Effector memory CD4-positive, alpha-beta T cell (primary cell): Measurements from ENCODE around the gene ZC3HAV1.
"Not testable (repeated sequence)": the region's sequence is repeated elsewhere in the genome, so short reads cannot be mapped to it uniquely, and the experiment has no call there.

Experiments
- DNase-seq, 3 donors: peaks; one replicate each; pipeline ENCODE4 v3.0.0-alpha.2; 2020
- H3K27ac ChIP-seq: 2 replicates; pipeline ENCODE4 v1.7.0; 2013; ENCODE audit warnings: mild to moderate bottlenecking, low read length, moderate library complexity; ENCODE audit not compliant: insufficient read depth, poor library complexity, severe bottlenecking
- H3K27me3 ChIP-seq: replicated peaks from 2 replicates; pipeline ENCODE4 v1.7.0; 2013; ENCODE audit warnings: mild to moderate bottlenecking, low read length; ENCODE audit not compliant: insufficient read depth, control insufficient read depth, poor library complexity, severe bottlenecking
- H3K36me3 ChIP-seq: 2 replicates; pipeline ENCODE4 v1.7.0; 2013; ENCODE audit warnings: mild to moderate bottlenecking, low read length, moderate library complexity; ENCODE audit not compliant: control insufficient read depth, insufficient read depth
- H3K4me1 ChIP-seq: 2 replicates; pipeline ENCODE4 v1.7.0; 2013; ENCODE audit warnings: low read length, mild to moderate bottlenecking; ENCODE audit not compliant: control insufficient read depth, insufficient read depth, poor library complexity, severe bottlenecking
- H3K4me3 ChIP-seq: 2 replicates; pipeline ENCODE4 v1.7.0; 2013; ENCODE audit warnings: low read length, low read depth, mild to moderate bottlenecking; ENCODE audit not compliant: insufficient read depth, poor library complexity, severe bottlenecking
- H3K9me3 ChIP-seq: 2 replicates; pipeline ENCODE4 v1.7.0; 2013; ENCODE audit warnings: mild to moderate bottlenecking, low read length, moderate library complexity; ENCODE audit not compliant: control insufficient read depth

Gene ZC3HAV1

DNA sequence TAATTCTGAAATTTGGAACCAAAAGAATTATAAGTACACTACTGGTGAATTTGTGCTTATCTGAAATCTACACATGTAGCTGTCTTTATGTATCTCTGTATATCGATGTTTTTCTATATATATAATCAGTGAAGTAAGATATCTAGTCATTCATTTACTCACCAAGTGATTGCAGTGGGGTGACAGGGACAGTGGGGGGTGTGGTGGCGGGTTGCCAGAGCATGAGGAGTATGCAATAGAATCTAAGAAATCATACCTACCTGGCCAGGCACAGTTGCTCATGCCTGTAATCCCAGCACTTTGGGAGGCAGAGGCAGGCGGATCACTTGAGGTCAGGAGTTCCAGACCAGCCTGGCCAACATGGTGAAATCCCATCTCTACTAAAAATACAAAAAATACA is 15.5 kb upstream of the ZC3HAV1 start:
- H3K27me3 ChIP-seq, H3K27ac ChIP-seq, DNase-seq, H3K4me1 ChIP-seq, H3K4me3 ChIP-seq, H3K36me3 ChIP-seq, H3K9me3 ChIP-seq: not testable (repeated sequence)

DNA sequence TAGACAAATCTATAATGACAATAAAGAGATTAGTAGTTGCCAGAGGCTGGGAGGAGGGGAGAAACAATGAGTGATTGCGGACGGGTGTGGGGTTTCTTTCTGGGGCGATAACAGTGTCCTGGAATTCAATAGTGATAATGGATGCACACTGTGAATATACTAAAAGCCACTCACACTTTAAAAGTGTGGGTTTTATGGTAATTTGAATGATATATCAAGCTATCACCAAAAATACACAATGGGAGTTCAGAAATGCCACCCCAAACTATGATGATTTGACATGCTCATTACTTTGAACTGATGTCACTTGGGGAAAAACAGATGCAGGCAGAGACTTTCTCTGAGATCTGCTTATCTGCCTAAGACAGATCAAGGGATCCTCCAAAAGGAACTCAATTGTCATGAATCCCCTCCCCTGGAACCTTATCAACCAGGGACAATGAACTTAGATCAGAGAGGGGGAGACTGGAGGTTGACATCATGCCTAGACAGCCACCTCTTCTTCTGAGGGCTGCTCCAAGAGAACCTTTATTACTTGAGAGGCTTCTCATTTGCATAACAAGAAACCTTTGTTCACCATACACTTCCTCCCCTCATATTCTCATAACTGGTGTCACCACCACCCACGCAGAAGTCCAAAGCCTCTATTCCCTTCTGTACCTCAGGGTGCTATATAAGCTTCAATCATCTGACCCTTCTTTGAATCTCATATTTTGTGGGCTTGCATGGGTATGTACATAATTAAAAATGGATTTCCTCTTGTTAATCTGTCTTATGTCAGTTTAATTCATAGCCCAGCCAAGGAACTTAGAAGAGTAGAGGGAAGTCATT is 14.8 kb upstream of the ZC3HAV1 start:
- Histone ChIP-seq H3K4me3 (no peak overlapping the region), H3K27me3 (no peaks in the 10 kb centered on the region), H3K9me3 (no peaks in the 10 kb centered on the region), H3K4me1 (peaks cover 3% of the 10 kb centered on the region), H3K27ac (no peak overlapping the region), H3K36me3 (no peaks in the 10 kb centered on the region)
- DNase-seq = no peak

- no peaks in the 10 kb centered on the region for H3K36me3 ChIP-seq
- H3K4me3 ChIP-seq = no peak overlapping the region
- DNase-seq = no peak
- no peaks in the 10 kb centered on the region for H3K9me3 ChIP-seq
- no peaks in the 10 kb centered on the region for H3K27me3 ChIP-seq
- H3K27ac ChIP-seq = peak overlapping the region; percentile 45
- H3K4me1 ChIP-seq = peaks cover 9% of the 10 kb centered on the region
Observed at GRCh38 chr7:139119486-139119849, 9.9 kb upstream of the ZC3HAV1 start.

- Histone ChIP-seq H3K4me1 (peaks cover 9% of the 10 kb centered on the region), H3K4me3 (no peak overlapping the region), H3K36me3 (no peaks in the 10 kb centered on the region), H3K27ac (peak overlapping the region; percentile 45), H3K27me3 (no peaks in the 10 kb centered on the region), H3K9me3 (no peaks in the 10 kb centered on the region)
- no peak for DNase-seq
Observed at GRCh38 chr7:139118805-139119485, 9.4 kb upstream of the ZC3HAV1 start.

DNA sequence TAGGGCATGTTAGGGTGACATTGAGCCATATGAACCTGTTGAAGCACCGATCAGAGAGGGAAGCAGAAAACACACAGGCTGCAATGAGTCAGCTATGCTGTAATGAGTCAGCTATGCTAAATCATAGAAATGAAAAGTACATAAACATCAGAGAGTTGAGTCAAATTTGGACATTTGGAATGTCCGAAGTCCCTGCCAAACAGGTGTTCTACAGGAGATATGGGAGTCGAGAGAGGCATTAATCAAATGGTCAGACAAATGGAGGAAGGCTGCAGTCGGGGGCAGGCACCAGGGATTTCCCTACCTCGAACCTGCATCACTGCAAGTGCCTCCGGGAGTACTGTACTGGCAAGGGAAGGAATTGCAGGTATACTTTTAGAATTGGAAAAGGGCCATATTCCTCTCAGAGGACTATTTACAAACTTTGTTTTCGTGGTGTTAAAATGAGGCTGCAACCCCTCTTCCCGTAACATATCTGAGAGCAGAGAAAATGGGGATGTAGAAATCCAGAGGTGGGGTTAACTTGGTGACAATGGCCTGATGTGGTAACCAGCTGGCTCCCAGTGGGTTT is 8.8 kb upstream of the ZC3HAV1 start:
- Histone ChIP-seq H3K27ac (no peak overlapping the region), H3K9me3 (no peaks in the 10 kb centered on the region), H3K36me3 (no peaks in the 10 kb centered on the region), H3K4me3 (no peak overlapping the region), H3K4me1 (peaks cover 9% of the 10 kb centered on the region), H3K27me3 (no peaks in the 10 kb centered on the region)
- no peak for DNase-seq

GRCh38 chr7:139117599-139118233 is 8.2 kb upstream of the ZC3HAV1 start:
- DNase-seq = no peak
- H3K4me3 ChIP-seq = no peak overlapping the region
- peaks cover 9% of the 10 kb centered on the region for H3K4me1 ChIP-seq
- no peaks in the 10 kb centered on the region for H3K36me3 ChIP-seq
- H3K27me3 ChIP-seq = no peaks in the 10 kb centered on the region
- no peaks in the 10 kb centered on the region for H3K9me3 ChIP-seq
- no peak overlapping the region for H3K27ac ChIP-seq

DNA sequence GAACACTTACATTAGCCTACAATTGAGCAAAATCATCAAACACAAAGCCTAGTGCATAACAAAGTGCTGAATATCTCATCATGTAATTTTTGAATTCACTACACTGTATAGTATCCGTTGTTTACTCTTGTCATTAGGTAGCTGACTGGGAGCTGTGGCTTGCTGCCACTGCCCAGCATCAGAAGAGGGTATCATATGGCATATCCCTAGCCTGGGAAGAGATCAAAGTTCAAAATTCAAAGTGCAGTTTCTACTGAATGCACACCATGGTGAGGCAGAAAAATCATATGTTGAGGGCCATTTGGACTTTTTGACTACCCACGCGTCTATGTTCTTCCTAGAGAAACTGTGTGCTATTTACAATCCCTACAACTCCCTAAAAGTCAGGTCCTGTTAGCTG is 7.5 kb upstream of the ZC3HAV1 start:
- H3K36me3 ChIP-seq = no peaks in the 10 kb centered on the region
- peaks cover 9% of the 10 kb centered on the region for H3K4me1 ChIP-seq
- no peak overlapping the region for H3K4me3 ChIP-seq
- DNase-seq = no peak
- no peaks in the 10 kb centered on the region for H3K27me3 ChIP-seq
- H3K9me3 ChIP-seq = no peaks in the 10 kb centered on the region
- no peak overlapping the region for H3K27ac ChIP-seq

GRCh38 chr7:139115104-139115503 is 5.6 kb upstream of the ZC3HAV1 start:
- no peaks in the 10 kb centered on the region for H3K27me3 ChIP-seq
- no peak overlapping the region for H3K27ac ChIP-seq
- H3K36me3 ChIP-seq = no peaks in the 10 kb centered on the region
- peaks cover 18% of the 10 kb centered on the region for H3K4me1 ChIP-seq
- H3K4me3 ChIP-seq = no peak overlapping the region
- H3K9me3 ChIP-seq = no peaks in the 10 kb centered on the region
- no peak for DNase-seq

DNA sequence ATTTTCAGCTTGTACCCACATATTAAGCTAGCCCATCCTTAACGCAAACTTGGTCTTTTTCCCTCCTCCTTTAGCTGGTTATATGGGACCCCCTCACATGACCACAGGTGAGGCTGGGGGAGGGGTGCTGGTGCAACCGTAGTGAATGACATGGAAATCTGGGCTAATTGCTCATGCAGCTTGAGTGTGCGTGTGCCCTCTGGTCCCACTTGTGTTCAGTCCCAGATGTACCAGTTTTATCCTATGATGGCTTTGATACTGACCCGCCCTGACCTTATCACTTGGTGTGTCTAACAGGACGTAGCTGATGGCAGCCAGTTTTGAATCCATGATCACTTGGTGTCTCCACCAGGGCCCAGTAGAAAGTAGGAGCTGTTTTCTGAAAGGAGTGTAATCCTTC is 5.1 kb upstream of the ZC3HAV1 start:
- Histone ChIP-seq H3K36me3 (no peaks in the 10 kb centered on the region), H3K27ac (no peak overlapping the region), H3K27me3 (no peaks in the 10 kb centered on the region), H3K4me3 (no peak overlapping the region), H3K4me1 (peaks cover 18% of the 10 kb centered on the region), H3K9me3 (no peaks in the 10 kb centered on the region)
- no peak for DNase-seq

GRCh38 chr7:139114018-139114417 is 4.5 kb upstream of the ZC3HAV1 start:
- DNase-seq = no peak

More at GRCh38 chr7:139114018-139114417, 4.5 kb upstream of the ZC3HAV1 start:
- H3K9me3 ChIP-seq = no peaks in the 10 kb centered on the region
- H3K4me1 ChIP-seq = peaks cover 14% of the 10 kb centered on the region
- H3K27ac ChIP-seq = no peak overlapping the region
- peaks cover 1% of the 10 kb centered on the region for H3K36me3 ChIP-seq
- no peaks in the 10 kb centered on the region for H3K27me3 ChIP-seq
- H3K4me3 ChIP-seq = no peak overlapping the region
